A549 (cell line): Measurements from ENCODE around the gene PPP1R1C.

Experiments
- NPAS2 ChIP-seq: fragments of 250-450 bp; sonication (Bioruptor Pico); IDR thresholded peaks from 2 replicates; pipeline ENCODE4 v1.8.0; 2022; ENCODE audit warnings: mild to moderate bottlenecking, moderate library complexity, borderline replicate concordance
- RCOR1 ChIP-seq: fragments of 150-350 bp; IDR thresholded peaks from 2 replicates; pipeline ENCODE4 v1.6.1; 2014; ENCODE audit warnings: antibody characterized with exemption, low read length, low read depth
- TF ChIP-seq, protein P1 (sequence below): fragments of >200 bp; sonication (Bioruptor Twin); formaldehyde crosslinking; IDR thresholded peaks from 3 replicates; pipeline ENCODE4 v1.5.1; 2016

DNA sequence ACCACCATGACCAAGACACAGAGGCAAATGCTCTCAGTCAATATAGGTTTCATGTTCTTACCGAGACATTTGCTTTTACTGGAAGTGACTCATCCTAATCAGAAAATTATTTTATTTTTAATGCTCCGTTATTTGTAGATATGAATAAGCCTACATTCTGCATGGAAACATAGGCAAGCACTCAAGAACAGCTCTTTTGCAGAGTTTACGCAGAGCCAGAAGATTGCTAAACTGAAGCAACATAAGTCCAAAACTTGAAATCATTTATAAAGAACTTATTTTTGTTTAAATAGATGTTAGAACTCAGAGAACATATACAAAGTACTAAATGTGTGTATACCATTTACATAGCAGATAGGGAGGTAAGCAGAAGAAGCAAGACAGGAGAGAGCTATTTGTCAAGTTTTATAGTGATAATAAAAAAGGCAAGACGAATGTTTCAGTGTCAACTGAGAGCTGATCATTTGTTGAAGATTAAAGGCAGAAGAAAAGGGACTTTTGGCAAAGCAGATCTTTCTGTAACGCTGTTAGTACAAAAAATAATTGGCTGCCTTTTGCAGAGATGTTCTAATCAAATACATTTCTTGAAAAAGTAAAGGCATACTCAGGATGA lies 12.4 kb upstream of the PPP1R1C start:
- TF ChIP-seq, protein P1, sequence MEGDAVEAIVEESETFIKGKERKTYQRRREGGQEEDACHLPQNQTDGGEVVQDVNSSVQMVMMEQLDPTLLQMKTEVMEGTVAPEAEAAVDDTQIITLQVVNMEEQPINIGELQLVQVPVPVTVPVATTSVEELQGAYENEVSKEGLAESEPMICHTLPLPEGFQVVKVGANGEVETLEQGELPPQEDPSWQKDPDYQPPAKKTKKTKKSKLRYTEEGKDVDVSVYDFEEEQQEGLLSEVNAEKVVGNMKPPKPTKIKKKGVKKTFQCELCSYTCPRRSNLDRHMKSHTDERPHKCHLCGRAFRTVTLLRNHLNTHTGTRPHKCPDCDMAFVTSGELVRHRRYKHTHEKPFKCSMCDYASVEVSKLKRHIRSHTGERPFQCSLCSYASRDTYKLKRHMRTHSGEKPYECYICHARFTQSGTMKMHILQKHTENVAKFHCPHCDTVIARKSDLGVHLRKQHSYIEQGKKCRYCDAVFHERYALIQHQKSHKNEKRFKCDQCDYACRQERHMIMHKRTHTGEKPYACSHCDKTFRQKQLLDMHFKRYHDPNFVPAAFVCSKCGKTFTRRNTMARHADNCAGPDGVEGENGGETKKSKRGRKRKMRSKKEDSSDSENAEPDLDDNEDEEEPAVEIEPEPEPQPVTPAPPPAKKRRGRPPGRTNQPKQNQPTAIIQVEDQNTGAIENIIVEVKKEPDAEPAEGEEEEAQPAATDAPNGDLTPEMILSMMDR: no peak
- TF ChIP-seq RCOR1 (no peak), NPAS2 (CRISPR knock-in tag) (no peak)
